Fibroblast of skin of left quadriceps (primary cell): Measurements from ENCODE around the gene EXT2.

Experiments used
- DNase-seq, 2 experiments: peaks; one replicate each; pipeline ENCODE4 v3.0.0-alpha.2; 2013; ENCODE audit warnings: low read depth in 2 of 2

Gene EXT2

DNA sequence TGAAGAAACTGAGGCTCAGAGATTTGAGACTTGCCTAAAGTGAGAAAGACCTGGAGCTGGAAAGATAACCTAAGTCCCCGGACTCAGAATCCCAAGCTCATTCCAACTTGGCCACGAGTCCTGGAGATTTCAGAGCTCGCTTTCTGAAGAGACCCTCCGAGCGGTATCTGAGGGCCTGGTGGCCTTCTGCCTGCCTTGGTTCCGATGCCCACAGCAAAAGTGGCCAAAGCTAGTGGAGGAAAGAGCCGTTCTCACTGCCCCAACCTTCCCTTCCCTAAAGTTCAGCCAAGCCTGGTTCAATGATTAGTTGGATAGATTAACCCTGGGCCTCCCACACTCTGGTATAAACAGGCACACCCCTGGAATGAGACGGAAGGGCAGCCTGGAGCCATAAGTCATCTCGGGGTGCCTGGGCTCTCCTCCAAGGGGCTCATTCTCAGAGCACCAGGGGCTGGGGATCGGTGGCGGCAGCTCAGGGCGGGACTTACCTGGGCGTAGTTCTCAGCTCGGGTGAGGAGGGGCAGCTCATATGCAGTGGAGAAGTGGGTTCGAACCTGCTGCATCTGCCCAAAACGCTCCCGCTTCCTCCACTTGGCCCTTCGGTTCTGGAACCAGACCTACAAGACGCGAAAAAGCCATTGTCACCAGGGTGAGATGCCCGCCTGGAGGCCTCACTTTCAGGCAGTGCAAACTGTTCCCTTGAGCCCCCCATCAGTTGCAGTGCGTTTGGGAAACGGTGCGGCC is 171.7 kb downstream of the EXT2 start:
- no peak for DNase-seq

DNA sequence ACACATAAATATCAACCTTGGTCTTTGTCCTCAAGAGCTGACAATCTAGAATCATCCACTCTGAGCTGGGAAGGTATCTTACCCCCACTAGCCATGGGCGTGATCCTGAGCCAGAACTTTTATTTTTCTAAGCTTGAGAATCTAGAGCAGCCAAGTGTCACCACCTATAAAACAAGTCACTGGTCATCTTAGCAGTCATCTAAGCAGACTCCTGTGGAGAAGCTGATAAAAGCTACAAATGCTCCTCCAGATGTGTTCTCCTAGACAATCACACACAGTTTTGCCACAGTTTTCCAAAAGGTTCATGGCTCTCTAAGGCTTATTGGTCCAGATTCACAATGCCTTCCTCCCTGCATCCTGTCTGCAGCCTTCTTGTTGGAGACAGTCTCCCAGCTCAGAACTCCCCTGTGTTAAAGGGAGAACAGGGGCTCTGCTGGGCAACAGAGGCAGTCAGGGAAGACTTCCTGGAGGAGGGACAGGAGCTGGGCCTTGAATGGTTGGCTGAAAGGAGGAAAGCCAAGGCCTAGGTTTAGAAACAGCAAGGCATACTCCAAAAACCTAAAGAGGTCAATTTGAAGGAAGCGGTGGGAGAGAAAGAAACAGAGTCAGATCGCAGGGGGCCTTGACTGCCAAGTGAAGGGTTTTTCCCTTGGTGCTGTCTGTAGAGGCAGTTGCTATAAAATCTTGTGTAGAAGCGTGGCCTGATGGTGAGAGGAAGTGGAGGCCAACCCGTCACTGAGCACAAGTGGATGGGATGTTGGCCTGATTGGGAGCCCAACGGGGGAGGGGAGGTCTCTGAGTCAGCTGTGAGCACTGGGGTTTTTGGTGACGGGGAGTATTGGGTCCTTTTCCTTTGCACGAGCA is 172.5 kb downstream of the EXT2 start:
- no peak for DNase-seq

DNA sequence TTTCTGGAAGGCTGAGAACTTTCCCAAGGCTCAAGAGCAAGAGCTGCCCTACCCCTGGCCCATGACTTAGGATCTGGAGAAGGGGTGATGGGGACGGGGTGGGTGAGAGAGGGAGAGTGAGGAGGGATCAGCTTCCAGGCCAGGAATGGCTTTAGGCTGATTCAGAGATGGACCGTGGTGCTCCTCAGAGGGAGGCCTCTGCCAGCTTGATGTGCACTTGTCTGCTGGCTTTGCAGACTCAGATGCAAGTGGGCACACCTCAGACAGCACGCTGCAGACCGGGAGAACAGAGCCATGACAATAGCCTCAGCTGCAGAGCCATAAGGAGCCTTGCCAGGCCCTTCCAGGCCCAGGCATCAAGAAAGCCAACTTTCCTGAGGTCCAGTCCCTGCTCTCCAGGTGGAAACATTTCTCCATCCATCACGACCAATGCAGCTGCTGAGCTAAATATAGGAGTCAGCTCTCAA is 173.2 kb downstream of the EXT2 start:
- no peak for DNase-seq

DNA sequence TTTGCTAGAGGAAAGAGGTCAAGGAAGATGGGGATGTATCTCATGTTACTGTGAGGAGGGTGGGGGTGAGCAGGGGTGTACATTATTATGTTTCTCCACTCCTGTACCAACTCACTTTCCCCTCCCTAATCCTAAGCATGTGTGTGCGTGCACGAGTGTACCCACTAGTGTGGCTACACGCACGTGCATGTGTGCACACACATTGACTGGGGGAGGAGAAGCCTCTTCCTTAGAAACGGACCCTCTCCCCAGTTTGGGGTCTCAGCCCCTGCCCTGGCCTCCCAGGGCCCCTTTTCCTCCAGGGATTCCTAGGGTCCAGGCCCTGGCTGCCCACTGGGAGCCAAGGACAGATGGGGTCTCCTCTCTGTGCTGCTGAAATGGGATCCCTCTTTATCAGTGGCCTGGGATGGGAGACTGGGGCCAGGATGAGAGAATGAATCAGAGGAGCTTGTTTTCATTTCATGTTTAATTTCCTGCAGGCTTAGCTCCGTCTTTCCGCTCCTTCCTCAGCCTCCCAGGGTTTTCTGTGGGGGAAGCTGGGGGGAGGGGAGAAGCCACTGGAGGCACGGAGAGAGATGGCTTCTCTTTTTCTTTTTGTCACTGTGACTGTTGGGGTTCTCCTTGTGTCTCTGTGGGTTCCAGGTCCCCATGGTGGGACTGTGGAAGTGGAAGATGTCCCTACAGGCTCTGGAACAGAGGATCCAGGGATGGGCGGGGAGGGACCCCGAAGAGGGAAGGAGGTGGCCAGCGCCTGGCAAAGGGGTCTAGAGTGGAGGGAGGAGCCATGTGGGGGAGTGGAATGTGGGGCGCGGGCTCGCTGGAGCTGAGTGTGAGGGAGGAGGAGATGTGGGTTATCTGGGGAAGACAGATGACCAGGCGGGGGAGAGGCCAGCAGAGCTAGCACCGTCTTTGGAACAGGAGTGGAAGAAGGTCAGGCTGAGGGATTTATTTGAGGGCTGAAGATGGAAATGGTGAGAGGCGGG is 174.2 kb downstream of the EXT2 start:
- DNase-seq: peak; percentile 47

DNA sequence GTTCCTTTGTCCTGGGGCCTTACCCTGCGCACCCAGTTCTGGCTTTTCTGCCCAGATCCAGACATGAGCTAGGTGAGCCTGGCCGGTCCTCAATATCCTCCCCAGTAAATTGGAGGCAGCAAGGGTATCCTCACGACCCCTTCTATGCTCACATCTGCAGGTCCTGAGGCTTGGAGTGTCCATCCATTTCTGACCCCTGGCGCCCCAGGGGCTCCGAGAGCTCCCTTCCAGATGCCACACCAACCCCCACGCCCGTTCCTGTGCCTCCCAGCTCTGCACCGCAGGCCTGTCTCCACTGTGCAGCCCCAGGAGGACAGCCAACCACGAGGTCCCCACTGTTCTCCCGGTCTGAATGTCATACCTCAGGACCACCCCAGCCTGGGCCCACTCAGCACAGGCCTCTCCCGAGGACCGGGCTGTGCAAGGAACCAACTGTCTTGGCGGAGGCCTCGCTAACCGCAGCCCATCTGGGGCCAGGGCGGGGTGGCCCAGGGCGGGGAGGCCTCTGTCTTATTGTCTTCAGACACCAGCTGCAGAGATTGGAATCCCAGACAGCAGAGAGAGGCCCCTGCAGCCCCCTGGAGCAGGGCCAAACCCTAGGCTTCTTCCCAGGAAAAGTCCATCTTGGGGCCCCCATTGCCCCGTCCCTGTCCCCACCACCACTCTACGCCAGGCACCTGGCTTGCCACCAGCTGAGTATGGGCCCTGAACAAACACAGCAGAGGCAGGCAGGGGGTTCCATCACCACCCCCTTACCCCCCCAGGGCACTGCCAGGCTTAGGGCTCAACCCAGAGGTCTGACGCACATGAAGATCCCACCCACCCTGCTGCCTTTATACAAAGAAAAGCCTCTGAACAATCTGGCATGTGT is 175.2 kb downstream of the EXT2 start:
- DNase-seq: peak; percentile 16 to 18

DNA sequence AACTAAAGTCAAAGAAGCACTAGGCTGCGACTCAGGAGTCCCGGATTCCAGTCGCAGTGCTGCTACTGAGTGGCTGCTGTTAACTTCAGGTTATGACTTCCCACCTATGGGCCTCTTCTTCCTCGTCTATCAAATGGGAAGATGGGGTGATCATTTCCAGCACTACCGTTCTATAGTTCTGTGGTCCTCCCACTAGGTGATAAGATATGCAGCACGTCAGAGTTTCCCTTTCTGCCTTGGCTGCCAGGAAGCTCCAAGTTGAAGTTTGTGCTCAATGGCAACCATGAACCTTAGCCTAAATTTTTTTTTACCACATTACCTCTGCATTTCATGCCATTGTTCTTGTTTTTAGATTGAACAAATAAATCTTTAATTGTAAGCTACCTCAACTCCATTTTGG is 175.8 kb downstream of the EXT2 start:
- no peak for DNase-seq

DNA sequence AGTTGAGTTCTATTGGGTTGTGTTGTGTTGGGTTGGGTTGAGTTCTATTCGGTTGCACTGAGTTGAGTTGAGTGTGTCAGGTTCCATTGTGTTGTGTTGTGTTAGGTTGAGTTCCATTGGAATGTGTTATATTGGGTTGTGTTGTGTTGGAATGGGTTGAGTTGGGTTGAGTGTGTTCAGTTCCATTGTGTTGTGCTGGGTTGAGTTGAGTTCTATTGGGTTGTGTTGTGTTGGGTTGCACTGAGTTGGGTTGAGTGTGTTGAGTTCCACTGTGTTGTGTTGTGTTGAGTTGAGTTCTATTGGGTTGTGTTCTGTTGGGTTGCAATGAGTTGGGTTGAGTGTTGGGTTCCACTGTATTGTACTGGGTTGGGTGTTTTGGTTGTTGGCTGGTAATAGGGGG is 178.9 kb downstream of the EXT2 start:
- no peak for DNase-seq

DNA sequence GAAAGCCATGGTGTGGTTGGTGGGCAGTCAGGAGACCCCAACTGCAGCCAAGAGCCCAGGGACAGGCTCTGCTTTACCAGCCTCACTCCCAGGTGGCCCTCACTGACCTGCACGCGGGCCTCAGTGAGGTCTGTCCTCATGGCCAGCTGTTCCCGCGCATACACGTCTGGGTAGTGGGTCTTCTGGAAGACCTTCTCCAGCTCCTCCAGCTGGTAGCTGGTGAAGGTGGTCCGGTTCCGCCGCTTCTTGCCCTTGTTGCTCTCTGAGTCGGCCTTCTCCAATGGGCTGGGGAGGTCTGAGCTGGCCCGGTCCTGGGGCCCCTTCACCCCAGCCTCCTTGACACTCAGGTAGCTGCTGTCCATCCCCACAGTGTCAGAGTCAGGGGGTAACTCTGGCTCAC is 179.8 kb downstream of the EXT2 start:
- no peak for DNase-seq

DNA sequence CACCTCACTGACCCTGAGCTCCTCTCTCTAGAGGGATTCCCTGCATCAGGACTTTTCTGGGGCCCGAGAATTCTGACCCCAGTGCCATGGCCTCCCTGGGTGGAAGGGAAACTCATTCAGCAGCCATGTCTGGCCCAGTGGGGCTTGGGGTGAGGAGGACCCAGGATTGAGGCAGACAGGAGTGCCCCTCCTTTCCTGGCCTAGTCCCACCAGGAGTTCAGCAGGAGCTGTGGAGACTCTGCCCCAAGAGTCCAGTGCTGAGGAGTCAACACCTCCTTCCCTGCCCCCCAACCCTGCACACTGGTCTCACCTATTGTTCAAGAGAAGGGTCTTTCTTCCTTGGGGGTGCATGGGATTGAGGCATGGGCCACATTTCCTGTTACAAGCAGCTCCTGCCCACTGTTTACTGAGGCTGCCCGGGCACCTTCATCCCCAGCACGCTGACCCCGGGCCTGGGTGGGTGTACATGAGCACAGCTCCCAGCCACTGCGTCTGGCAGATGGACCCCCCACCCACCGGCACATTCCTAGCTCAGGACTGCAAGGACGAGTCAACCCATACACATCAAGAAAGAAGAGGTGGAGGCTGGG is 180.6 kb downstream of the EXT2 start:
- no peak for DNase-seq

DNA sequence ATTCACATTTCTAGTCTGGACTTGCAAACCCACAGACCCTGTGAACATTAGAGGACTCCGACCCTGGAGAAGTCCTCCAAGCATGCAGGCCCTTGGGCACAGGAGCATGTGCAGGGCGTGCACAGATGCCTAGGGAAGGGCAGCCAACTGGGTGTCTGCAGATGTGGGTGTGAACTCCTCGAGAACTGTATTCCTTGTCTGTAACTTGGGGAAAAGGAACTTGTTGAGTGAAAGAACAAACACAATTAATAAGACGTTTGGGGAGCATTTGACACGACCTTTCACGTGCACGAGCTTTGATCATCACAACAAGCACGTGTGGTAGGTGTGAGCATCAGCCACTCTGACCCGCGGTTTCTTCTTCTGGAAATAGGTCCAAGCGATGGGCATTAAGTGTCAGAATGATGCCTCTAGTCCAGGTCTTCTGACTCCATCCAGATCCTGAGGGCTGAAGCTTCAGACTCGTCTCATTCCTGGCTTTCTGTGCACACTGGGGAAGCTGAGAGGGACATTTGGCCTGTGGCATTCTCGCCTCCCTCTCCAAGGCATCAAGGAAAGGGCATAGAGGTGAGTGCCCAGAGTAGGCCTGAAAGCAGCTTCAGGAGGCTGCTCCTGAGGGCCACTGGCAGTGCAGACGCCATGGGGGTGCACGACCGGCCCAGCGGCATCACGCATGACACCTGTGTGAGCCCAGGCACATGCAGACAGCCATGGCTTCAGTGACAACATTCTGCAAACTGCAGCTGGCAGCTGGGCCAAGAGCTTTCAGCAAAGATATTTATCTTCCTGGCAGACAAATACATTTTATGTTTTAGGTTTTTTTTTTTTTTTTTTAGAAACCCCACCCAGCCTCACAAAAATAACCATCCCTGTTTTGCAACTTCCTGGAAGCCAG is 182.0 kb downstream of the EXT2 start:
- no peak for DNase-seq

DNA sequence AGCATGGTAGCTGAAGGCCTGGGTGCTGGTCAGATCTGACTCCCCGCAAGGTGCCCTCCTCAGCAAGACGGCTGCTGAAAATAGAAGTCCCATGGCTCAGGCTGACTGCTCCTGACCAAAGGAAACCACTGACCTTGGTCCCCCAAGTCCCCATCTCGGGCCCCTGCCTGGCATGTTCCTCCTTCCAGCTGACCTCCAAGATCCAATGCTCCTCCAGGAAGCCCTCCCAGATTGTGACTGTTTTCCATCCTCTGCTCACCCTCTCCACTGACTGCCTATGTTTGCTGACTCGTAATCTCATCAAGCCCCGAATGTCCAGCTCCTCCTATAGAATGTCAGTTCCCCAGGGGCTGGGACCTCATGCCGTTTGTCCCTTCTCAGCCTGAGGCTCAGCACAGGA is 184.0 kb downstream of the EXT2 start:
- no peak for DNase-seq

DNA sequence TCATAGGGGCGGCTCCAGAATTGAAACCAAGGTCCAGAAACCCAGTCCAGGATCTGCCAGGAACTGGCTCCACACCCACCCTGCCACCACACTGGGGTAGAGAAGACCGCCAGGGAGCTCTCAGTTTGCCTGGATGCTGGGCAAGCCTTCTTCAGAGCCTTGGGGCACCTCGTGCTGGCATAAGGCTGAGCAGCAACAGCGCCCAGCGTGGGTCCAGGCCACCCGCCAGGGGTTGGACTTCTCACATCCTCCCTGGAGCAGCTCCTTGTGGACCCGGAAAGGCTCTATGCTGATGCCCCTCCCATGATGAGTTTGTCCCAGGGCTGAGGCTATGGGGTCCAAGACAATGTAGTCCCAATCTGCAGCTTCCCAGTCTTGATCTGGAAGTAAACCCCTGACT is 184.8 kb downstream of the EXT2 start:
- DNase-seq: no peak

DNA sequence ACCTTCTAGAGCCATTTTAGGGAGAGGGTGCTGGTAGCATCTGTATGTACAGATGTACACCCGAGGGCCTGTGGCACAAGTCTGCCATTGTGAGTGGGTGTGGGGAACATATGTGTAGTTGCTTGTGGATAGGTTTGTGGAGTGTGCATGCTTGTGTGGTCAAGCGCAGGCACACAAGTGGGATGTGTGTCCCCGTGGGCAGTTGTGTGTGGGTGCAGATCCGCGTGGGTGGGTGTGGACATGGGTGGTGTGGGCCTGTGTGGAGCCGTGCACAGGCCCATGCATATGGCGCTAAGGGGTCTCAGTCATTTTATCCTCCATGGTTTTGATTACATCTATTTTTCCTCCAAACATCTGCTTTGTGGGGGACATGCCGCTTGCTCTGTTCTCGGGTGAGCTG is 185.7 kb downstream of the EXT2 start:
- no peak for DNase-seq

DNA sequence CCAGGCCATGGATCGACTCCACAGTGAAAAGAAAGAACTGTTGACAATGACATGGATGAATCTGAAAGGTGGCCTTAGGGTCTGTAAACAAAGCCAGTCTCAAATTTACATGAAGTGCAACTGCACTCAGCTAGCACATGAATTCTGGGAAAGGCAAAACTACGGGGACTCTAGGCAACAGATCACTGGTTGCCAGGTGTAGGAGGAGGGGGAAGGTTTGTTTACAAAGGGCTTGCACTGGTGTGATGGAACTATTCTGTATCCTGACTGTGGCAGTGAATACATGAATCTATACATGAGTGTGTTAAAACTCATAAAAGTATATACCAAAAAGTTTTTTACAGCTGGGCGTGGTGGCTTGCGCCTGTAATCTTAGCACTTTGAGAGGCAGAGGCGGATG is 187.1 kb downstream of the EXT2 start:
- no peak for DNase-seq

DNA sequence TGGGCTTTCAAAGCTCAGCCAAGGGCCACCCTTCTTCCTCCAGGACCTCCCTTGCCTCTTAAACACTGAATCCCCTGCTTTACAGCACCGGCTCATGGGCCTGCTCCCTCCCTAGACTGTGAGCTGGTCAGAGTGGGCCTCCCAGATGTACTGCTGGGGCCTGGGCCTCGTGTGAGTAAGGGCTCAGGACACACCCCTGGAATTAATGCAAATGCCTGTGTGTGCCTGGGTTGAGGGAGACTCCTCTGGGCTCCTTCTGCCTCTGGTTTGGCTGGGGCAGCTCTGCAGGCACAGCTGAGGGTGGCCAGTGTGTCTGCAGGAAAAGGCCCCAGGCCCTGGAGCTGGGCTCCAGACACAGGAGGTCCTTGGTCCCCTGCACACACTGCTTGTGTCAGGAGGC is 190.3 kb downstream of the EXT2 start:
- DNase-seq: no peak

DNA sequence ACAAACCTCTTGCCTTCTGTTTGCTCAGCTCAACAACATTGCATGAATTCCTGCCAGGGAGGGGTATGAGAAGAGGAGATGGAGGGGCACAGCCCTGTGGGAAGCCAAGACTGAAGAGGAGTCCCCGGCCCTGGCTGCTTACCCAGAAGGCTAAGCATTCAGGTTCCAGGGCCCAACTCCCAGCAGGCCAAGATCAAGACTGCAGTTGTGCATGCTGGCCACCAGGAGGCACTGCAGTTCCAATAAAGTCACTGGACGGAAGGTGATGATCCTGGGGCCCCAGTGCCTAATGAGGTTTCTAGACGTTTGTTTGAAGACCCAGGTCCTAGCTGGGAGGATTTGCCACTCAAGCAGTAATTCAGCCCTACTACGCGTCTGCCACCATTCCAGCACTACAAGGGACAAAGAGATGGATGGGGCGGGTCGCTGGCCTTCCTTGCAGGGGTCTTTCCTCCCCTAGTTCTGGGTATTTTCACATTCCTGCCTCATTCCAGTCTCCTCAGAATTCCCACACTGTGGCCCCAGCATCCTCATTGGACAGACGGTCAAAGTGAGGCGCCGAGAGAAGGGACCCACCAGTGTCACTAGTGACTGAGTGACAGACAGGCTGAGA is 190.9 kb downstream of the EXT2 start:
- DNase-seq: no peak

DNA sequence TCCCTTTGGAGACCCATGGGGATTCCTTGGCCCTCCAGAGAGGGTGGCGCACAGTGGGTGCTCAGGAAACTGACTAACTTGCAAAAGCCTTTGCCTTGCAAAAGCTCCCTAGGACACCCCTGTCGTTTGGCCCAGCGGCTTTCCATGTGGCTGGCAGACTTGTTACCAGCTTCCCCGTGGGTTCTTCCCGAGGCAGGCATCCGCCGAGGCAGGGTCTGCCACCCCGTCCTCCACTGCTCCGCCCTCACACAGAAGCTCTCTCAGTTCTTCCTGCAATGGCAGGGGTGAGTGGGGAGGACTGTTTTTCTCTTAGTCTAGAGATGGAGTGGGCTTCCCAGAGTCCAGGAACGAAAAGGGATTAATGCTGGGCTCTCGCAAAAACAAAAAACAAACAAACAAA is 191.4 kb downstream of the EXT2 start:
- no peak for DNase-seq

DNA sequence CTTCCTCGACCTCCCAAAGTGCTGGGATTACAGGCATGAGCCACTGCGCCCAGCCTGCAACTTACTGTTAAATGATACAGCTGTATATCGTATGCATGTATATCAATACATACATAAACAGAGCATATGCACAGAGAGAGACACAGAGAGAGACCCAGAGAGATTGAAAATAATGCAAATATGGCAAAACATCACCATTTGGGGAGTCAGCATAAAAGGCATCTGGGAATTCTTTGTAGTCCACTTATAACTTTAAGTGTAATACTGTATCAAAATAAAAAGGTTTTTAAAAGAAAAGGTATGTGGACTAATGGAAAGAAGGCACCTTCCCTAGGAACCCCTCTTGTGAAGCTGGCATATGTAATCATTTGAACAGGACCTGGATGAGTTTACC is 192.7 kb downstream of the EXT2 start:
- no peak for DNase-seq

DNA sequence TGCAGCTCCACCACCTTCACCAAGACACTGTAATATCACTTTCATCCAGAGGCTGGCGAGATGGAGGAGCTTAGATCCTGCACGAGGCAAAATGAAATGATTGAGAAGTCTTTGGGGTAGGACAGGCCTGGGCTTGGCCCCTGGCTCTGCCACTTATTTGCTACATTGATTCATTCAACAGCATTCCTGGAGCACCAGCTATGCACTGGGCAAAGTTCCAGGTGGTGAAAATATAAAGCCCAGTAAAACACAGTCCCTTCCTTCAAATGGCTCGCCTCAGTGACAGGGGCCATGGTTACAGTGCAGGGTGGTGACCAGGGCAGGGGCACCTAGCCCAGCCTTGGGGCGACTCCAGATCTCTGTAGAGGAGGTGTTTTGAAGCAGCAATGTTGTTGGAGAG is 194.7 kb downstream of the EXT2 start:
- DNase-seq: no peak
